GM12878 (cell line): ENCODE results near the gene PRSS16. TPM values are rescaled to one million over a fixed set of nuclear protein-coding genes. Genes with fewer than 3 reads are reported as not detected.

Experiments
- ATAC-seq: fragments of 200-7000 bp; cut with Tn5 transposase; 3 replicates; pipeline ENCODE4 v1.9.1; 2020; ENCODE audit warnings: mild to moderate bottlenecking, moderate library complexity
- BruUV-seq: library from RNA; stranded (reverse); fragments of 400-500 nt; replicated peaks from 2 replicates; lab custom pipeline; 2021; lab: Mats Ljungman, UMichigan
- CTCF ChIA-PET: fragments of 300-600 bp; sonication (Branson Sonifier 250); formaldehyde crosslinking; extraction: SDS; loops from one replicate; lab custom pipeline; 2021; ENCODE audit warnings: inconsistent platforms; lab: Yijun Ruan, JAX
- POLR2A ChIA-PET: fragments of 350-600 bp; formaldehyde crosslinking; extraction: SDS; loops from one replicate; lab custom pipeline; 2021; ENCODE audit warnings: inconsistent platforms; lab: Charles Lee
- RAD21 ChIA-PET: fragments of 300-600 bp; sonication (Branson Sonifier 250); formaldehyde crosslinking; loops from one replicate; lab custom pipeline; 2023; ENCODE audit warnings: antibody characterized with exemption; ENCODE audit not compliant: unreplicated experiment; lab: Charles Lee
- SMC1A ChIA-PET: fragments of 300-600 bp; sonication (Branson Sonifier 250); formaldehyde crosslinking; loops from one replicate; lab custom pipeline; 2023; ENCODE audit not compliant: unreplicated experiment, uncharacterized antibody; lab: Charles Lee
- DNase-seq: peaks from one replicate; pipeline ENCODE4 v3.0.0-alpha.2; 2011; ENCODE audit warnings: low read depth, low spot score
- FAIRE-seq: peaks from 3 replicates; lab custom pipeline; 2011; peaks lifted over from hg19 to GRCh38; lab: Jason Lieb, UNC
- H2AFZ ChIP-seq: 2 replicates; pipeline ENCODE4 v1.6.0; 2011; ENCODE audit warnings: low read depth, low read length, control low read depth; ENCODE audit not compliant: control insufficient read depth
- H3K27ac ChIP-seq: 2 replicates; pipeline ENCODE4 v1.5.1; 2011; ENCODE audit warnings: control low read depth; ENCODE audit not compliant: control insufficient read depth, insufficient read depth
- H3K27me3 ChIP-seq, 2 experiments: replicated peaks in 1 of 2; 2 replicates each; pipeline versions ENCODE4 v1.6.0 to v1.6.1; 2011; ENCODE audit warnings: low read length in 1 of 2; ENCODE audit not compliant: control insufficient read depth in 2 of 2, insufficient read depth in 2 of 2
- H3K36me3 ChIP-seq, 2 experiments: 2 replicates each; pipeline ENCODE4 v1.5.1; 2011; ENCODE audit warnings: low read length in 1 of 2; ENCODE audit not compliant: control insufficient read depth in 2 of 2, insufficient read depth in 2 of 2
- H3K4me1 ChIP-seq: 2 replicates; pipeline ENCODE4 v1.6.1; 2011; ENCODE audit warnings: mild to moderate bottlenecking, low read length, moderate library complexity, mixed read lengths; ENCODE audit not compliant: control insufficient read depth, insufficient read depth
- H3K4me2 ChIP-seq: 2 replicates; pipeline ENCODE4 v1.6.0; 2011; ENCODE audit warnings: control low read depth; ENCODE audit not compliant: control insufficient read depth, insufficient read depth
- H3K4me3 ChIP-seq: fragments of 200-600 bp; sonication (generic); 2 replicates; pipeline ENCODE4 v1.5.1; 2016
- H3K79me2 ChIP-seq: 2 replicates; pipeline ENCODE4 v1.6.0; 2011; ENCODE audit warnings: low read length; ENCODE audit not compliant: control insufficient read depth, insufficient read depth
- H3K9ac ChIP-seq: 2 replicates; pipeline ENCODE4 v1.8.0; 2011; ENCODE audit warnings: low read length, control low read depth, mixed read lengths; ENCODE audit not compliant: control insufficient read depth, insufficient read depth
- H3K9me3 ChIP-seq: replicated peaks from 3 replicates; pipeline ENCODE4 v1.5.1; 2011; ENCODE audit warnings: mild to moderate bottlenecking, low read length; ENCODE audit not compliant: control insufficient read depth, insufficient read depth
- H4K20me1 ChIP-seq: 2 replicates; pipeline ENCODE4 v1.6.0; 2011; ENCODE audit not compliant: control insufficient read depth, insufficient read depth
- CBX3 ChIP-seq: fragments of 200-600 bp; sonication (generic); IDR thresholded peaks from 2 replicates; pipeline ENCODE4 v1.6.1; 2016; ENCODE audit warnings: low read depth, borderline replicate concordance
- CEBPZ ChIP-seq: fragments of 150-350 bp; IDR thresholded peaks from 2 replicates; pipeline ENCODE4 v1.6.1; 2016; ENCODE audit warnings: low read depth, low read length
- EGR1 ChIP-seq, 2 experiments: IDR thresholded peaks; 1 replicate in 1 of 2; 2 replicates in 1 of 2; pipeline ENCODE4 v1.6.1; 2011 to 2012; ENCODE audit warnings: low read depth in 2 of 2, low read length in 2 of 2, borderline replicate concordance in 1 of 2, mild to moderate bottlenecking in 1 of 2, moderate library complexity in 1 of 2
- HCFC1 ChIP-seq: fragments of 150-350 bp; IDR thresholded peaks from 2 replicates; pipeline ENCODE4 v1.6.1; 2014; ENCODE audit warnings: low read length
- KDM1A ChIP-seq: fragments of 200-600 bp; sonication (generic); IDR thresholded peaks from 2 replicates; pipeline ENCODE4 v1.6.1; 2016; ENCODE audit warnings: borderline replicate concordance
- NFXL1 ChIP-seq: fragments of 450-650 bp; IDR thresholded peaks from 2 replicates; pipeline ENCODE4 v1.6.1; 2017; ENCODE audit warnings: antibody characterized with exemption, mild to moderate bottlenecking, borderline replicate concordance
- NFYB ChIP-seq: IDR thresholded peaks from 2 replicates; pipeline ENCODE4 v1.6.1; 2011; ENCODE audit warnings: low read depth, mild to moderate bottlenecking, low read length, improper control_type of control experiment, moderate library complexity; ENCODE audit not compliant: insufficient read depth
- REST ChIP-seq: IDR thresholded peaks from 2 replicates; pipeline ENCODE4 v1.6.1; 2012; ENCODE audit warnings: mild to moderate bottlenecking, low read depth, low read length
- RUNX3 ChIP-seq: IDR thresholded peaks from 2 replicates; pipeline ENCODE4 v1.6.1; 2012; ENCODE audit warnings: low read length, inconsistent platforms
- TCF12 ChIP-seq: IDR thresholded peaks from 2 replicates; pipeline ENCODE4 v1.6.1; 2011; ENCODE audit warnings: low read depth, mild to moderate bottlenecking, low read length
- WGBS: methylation state at CpG from one replicate; pipeline ENCODE4 v1.1.6; 2016; ENCODE audit warnings: low lambda C conversion rate; ENCODE audit not compliant: insufficient replicate concordance, insufficient coverage; ENCODE audit errors: missing lambda C conversion rate; 5-methylcytosine and 5-hydroxymethylcytosine counted together
- in situ Hi-C: fragments of 300-500 bp; cut with MboI; formaldehyde crosslinking; loops from 9 replicates; pipeline ENCODE4 v1.14.3; 2018; ENCODE audit warnings: mixed read lengths
- intact Hi-C: fragments of 100-400 bp; cut with micrococcal nuclease; formaldehyde crosslinking; loops from one replicate; pipeline ENCODE4 v1.14.2; 2022; ENCODE audit not compliant: unreplicated experiment
- polyA plus RNA-seq, 11 experiments: library from polyadenylated mRNA; depleted of rRNA in 4 of 11; unstranded in 6 of 11; stranded (reverse) in 5 of 11; fragments of >200 nt; fragmentation: Nextera tagmentation in 4 of 11; fragmentation: Illumina TruSeq in 1 of 11; extraction: Ambion mirVana in 4 of 11; extraction: Trizol in 1 of 11; gene quantifications; 1 replicate in 1 of 11; 2 replicates in 10 of 11; pipeline versions ENCODE4 v1.2.1 to v1.2.3, GENCODE V29; 2011 to 2016; ENCODE audit warnings: inconsistent platforms in 2 of 11, missing spikeins in 2 of 11, low read depth in 1 of 11
- total RNA-seq, 4 experiments: library from RNA; depleted of rRNA in 3 of 4; stranded (reverse); fragments of >200 nt in 3 of 4; fragmentation: Illumina TruSeq in 1 of 4; extraction: Trizol in 1 of 4; gene quantifications; 2 replicates each; pipeline versions ENCODE4 v1.2.1 to v1.2.3, GENCODE V29; 2013 to 2021
- TF ChIP-seq, protein P1 (sequence below): IDR thresholded peaks from 2 replicates; pipeline ENCODE4 v1.6.1; 2011; ENCODE audit warnings: mild to moderate bottlenecking, low read depth, low read length, moderate library complexity; ENCODE audit not compliant: insufficient replicate concordance
- TF ChIP-seq, protein P2 (sequence below): IDR thresholded peaks from 2 replicates; pipeline ENCODE4 v1.6.1; 2012; ENCODE audit warnings: low read length, inconsistent platforms

PRSS16 gene
- total and polyA plus RNA-seq, 10 of the 15 experiments (the other 5 are each of a cell fraction or from before 2014, with no cell fraction given), result 2.1 to 12.8 (median 6.6) TPM

- RAD21 ChIA-PET, result interaction anchor here (0.5 to 0.6 kb wide), 2 partner anchors 79 to 633 kb away, joined by 3 read pairs; no protein-coding TSS in a partner anchor
- TF ChIP-seq REST (no peak), NFXL1 (no peak), CBX3 (no peak), TCF12 (no peak), CEBPZ (no peak), RUNX3 (peak; percentile 68), EGR1 (IDR thresholded peaks at IDR 0.05; ENCODE audit: borderline replicate concordance in 1 of 2, low read depth in 2 of 2, low read length in 2 of 2) (peak in 1 of 2 experiments; percentile 17; a peak in 1 of 3 replicates), NFYB (no peak), KDM1A (no peak), HCFC1 (no peak)
- TF ChIP-seq, protein P1, sequence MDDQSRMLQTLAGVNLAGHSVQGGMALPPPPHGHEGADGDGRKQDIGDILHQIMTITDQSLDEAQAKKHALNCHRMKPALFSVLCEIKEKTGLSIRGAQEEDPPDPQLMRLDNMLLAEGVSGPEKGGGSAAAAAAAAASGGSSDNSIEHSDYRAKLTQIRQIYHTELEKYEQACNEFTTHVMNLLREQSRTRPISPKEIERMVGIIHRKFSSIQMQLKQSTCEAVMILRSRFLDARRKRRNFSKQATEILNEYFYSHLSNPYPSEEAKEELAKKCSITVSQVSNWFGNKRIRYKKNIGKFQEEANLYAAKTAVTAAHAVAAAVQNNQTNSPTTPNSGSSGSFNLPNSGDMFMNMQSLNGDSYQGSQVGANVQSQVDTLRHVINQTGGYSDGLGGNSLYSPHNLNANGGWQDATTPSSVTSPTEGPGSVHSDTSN, result no peak
- TF ChIP-seq, protein P2, sequence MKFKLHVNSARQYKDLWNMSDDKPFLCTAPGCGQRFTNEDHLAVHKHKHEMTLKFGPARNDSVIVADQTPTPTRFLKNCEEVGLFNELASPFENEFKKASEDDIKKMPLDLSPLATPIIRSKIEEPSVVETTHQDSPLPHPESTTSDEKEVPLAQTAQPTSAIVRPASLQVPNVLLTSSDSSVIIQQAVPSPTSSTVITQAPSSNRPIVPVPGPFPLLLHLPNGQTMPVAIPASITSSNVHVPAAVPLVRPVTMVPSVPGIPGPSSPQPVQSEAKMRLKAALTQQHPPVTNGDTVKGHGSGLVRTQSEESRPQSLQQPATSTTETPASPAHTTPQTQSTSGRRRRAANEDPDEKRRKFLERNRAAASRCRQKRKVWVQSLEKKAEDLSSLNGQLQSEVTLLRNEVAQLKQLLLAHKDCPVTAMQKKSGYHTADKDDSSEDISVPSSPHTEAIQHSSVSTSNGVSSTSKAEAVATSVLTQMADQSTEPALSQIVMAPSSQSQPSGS, result no peak
Observed at GRCh38 chr6:27205375-27206278, 41.9 kb upstream of the PRSS16 start.

More at GRCh38 chr6:27205375-27206278, 41.9 kb upstream of the PRSS16 start:
- Histone ChIP-seq H4K20me1 (no peaks in the 10 kb centered on the region), H3K36me3 (no peaks in the 10 kb centered on the region), H2AFZ (peak overlapping the region; percentile 43), H3K79me2 (no peaks in the 10 kb centered on the region), H3K27ac (no peak overlapping the region), H3K4me1 (no peaks in the 10 kb centered on the region), H3K4me2 (peak overlapping the region; percentile 23), H3K9me3 (no peaks in the 10 kb centered on the region; the same call in 2 of the 3 replicates), H3K9ac (no peak overlapping the region), H3K27me3 (no peaks in the 10 kb centered on the region), H3K4me3 (no peak overlapping the region)
- 16% methylated on average over 32 of the region's 32 CpGs for WGBS
- POLR2A ChIA-PET, result no interaction called here
- no TSS peak for BruUV-seq
- SMC1A ChIA-PET, result interaction anchor here (0.8 to 1.5 kb wide), 3 partner anchors 16 to 344 kb away, joined by 3 to 4 read pairs (median 3); no protein-coding TSS in a partner anchor
- FAIRE-seq (no peak), ATAC-seq (peak; percentile 68), DNase-seq (no peak)
- intact Hi-C loops (no loop called here), in situ Hi-C loops (no loop called here)
- CTCF ChIA-PET, result interaction anchor here (1.2 kb wide), 1 partner anchor 29 kb away, joined by 3 read pairs; no protein-coding TSS in a partner anchor
